HG02678 (cell line): ENCODE data around the gene CDH12.
A peak's percentile ranks its signal among the peaks of the same experiment; 100 is the strongest.
"Not testable (repeated sequence)": the region's sequence is repeated elsewhere in the genome, so short reads cannot be mapped to it uniquely, and the experiment has no call there.

ENCODE experiments used
- ATAC-seq: cut with Tn5 transposase; IDR thresholded peaks from one replicate; pipeline ENCODE4 v1.9.1; 2021; ENCODE audit warnings: mild to moderate bottlenecking, moderate library complexity; ENCODE audit not compliant: unreplicated experiment

CDH12 gene

DNA sequence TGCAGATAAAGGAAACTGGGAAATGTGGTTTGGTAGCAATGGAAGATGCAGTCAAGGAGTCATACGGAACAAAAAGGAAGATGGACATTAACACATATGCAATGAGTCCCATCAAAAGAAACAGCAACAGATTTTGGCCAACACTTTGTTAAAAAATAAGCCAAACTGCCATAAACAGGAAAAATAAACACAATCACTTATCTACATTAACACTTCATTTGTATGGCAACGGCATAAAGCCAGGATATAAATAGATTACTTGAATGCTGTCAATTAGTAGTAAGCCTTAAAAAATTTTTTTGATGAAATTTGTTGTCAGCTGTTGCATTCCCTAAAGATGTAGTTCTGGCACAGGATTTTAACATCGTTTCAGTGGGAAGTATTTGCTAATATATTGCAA, 190.8 kb downstream of the CDH12 start:
- ATAC-seq = no peak

DNA sequence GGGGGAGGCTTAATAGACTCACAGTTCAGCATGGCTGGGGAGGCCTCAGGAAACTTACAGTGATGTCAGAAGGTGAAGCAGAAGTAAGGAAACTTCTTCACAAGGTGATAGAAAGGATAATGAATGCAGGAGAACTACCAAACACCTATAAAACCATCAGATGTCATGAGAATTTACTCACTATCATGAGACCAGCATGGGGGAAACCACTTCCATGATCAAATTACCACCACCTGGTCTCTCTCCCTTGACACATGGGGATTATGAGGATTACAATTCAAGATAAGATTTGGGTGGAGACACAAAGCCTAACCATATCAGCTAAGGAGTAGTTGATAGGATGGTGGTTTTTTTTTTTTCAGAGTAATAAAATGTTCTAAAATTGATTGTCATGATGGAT, 201.8 kb downstream of the CDH12 start:
- ATAC-seq = no peak

DNA sequence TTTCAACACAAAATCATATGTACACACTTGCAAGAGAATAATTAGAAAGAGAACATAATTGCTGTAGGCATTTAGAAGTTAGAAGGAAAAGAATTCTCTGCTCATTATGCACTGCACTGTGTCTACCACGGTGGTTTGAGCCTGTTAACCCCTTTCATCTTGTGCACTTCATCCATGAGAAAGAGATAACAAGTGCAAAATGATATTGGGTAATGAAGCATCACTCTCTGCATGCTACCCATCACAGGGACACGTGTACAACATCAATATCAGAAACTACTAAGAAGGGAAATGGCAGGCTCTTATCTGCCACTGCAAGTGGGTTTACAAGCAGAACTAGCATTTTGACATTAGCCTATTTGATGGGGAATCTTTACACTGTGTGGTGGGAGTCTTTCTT, 202.6 kb downstream of the CDH12 start:
- ATAC-seq = no peak

DNA sequence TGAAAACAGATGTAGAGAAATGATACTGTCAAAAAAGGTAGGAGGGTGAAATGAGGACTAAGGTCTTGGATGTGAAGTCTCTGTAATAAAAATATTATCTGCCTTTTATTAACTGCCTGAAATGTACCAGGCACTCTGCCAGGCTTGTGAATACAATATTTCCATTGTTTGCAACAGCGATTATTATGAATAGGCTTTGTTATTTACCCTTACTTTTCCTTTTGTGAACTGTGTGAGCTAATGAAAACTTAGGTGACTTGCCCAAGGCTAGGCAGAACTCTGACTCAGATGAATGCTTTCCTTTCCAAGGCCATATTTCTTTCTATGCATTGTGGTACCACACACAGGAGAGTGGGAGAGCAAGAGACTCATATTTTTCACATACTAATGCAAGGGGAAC, 204.1 kb downstream of the CDH12 start:
- no peak for ATAC-seq

DNA sequence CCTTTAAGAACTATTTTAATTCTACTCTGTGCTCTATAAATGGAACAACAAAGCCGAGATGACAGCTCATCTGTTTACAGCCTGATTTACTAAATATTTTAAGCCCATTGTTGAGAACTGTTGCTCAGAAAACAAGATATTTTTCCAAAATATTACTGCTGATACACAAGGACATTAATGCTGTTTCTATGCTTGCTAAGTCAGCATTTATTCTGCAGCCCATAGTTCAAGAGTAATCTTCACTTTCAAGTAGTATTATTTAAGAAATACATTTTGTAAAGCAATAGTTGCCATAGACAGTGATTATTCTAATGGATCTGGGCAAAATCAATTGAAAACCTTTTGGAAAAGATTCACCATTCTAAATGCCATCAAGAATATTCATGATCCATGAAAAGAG, 208.3 kb downstream of the CDH12 start:
- no peak for ATAC-seq

DNA sequence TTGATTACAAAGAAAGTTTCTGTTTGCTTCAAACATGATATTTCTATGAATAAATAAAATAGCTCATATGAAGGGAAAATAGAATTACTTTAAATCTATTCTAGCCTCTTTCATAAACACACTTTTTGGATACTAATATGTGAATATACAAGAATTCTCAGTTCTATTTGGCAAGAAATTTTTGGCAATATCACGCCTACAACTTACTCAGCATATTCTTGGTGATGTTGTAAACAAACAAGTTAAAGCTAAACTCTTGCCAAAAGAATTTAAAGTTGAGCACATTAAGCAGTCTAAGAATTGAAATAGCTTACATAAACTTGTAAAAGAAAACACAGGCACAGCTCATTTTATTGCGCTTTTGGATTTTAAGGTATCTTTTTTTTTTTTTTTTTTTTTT, 209.8 kb downstream of the CDH12 start:
- no peak for ATAC-seq

DNA sequence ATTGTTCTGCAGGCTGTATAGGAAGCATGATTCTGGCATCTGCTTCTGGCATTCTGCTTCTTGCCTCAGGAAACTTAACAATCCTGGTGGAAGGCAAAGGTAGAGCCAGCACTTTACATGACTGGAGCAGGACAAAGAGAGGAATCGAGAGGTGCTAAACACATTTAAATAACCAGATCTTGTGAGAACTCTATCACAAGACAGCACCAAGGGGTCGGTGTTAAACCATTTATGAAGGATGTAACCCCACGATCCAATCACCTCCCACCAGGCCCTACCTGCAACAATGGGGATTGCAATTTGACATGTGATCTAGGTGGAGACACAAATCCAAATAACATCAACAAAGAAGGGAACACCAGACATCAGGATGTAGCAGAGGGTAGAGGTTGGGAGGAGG, 221.5 kb downstream of the CDH12 start:
- ATAC-seq = no peak

DNA sequence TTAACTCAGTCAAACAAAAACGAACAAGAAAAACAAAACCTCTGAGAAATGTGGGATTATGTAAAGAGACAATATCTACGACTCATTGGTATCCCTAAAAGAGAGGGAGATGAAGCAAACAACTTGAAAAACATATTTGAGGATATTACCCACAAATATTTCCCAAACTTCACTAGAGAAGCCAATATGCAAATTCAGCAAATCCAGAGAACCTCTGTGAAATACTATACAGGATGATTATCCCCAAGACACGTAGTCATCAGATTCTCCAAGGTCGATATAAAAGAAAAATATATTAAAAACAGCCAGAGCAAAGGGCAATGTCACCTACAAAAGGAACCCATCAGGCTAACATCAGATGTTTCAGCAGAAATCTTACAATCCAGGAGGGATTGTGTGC, 226.1 kb downstream of the CDH12 start:
- no peak for ATAC-seq

DNA sequence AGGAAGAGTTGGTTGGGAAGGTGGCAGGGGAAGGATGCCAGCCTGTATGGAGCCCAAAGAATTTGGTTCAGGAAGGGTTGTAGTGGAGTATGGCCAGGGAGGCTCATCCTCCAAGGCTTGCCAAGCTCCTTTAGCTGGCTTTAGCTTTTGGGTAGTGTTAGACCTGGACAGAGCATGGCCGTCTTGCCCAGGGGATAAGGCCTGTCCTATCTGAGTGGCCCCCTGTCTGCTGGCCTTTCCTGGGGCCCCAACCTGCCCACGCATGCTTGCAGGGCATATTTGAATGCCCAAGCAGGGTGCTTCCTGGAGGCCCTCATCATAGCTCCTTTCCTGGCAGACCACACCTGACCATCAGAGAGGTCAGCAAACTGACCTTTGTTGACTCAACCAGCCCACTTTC, 227.7 kb downstream of the CDH12 start:
- ATAC-seq = no peak

DNA sequence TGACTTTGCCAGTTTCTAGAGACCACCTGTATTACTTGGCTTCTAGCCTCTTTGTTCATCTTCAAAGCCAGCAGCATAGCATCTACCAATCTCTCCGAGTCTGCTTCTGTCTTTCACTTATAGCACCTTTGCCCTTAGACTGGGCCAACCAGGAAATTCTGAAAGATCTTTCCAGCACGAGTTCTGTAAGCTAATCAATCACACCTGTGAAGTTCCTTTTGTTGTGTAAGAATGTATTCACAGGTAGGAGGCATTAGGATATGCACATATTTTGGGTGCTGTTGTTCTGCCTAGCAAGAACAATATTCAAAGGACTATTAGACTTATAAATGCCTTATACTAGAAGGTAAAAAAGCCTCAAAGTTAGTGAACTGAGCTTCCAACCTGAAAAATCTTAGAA, 232.1 kb downstream of the CDH12 start:
- no peak for ATAC-seq

DNA sequence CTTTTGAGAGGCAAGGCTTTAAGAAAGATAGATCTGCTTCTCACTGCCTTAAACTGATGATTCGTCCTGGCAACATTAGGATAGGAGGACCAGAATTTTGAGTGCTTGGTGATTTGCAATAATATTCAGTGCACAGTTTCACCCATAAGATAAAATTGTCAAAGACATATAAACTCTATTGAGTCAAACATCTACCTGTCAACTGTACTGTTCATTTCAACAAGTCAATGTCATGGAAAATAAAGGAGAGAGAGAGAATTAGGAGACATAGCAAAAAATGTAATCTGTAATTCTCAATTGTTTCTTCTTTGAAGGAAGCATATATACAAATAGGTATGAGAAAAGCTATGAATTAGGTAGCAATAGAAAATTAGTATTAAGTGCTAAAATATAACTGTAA, 237.2 kb downstream of the CDH12 start:
- ATAC-seq = no peak

DNA sequence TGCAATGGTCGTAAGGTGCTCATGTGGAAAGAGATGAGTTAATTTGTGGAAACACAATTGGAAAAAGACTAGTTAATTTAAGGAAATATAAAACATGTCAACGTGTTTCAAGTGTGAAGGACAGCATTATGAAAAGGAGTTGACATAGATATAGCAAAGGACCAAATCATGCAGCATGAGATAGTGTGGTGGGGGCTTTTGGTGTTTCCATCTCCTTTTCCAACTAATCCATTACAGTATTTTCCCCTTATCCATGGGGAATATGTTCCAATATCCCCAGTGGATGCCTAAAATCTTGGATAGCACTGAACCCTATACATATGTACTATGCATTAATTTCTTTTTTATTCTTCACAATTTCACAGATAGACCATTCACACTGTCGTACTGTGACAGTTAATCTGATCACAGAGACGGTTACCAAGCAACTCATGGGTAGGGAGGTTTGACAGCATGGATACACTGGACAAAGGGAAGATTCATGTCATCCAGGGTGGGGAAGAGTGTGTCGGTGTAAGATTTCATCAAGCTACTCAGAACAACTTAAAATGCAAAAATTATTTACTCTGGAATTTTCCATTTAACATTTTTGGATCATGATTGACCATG, 238.6 kb downstream of the CDH12 start:
- no peak for ATAC-seq

DNA sequence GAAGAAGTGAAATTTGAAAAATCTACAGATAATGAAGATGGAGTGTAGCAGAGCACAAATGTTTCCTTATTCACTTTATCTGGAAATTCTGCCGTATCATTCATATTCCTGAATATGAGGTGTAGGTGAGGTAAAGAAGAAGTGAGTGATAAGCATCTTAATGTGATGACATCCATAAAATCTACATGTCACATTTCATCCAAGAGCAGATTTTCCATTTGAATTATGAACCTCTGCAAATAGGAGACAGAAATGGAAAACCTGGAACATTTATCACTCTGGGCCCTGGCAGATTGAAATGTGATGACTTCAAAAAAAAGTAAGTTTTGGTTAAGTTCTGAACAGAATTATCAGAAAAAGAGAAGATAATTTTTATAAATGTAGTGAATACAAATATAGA, 240.2 kb downstream of the CDH12 start:
- no peak for ATAC-seq

DNA sequence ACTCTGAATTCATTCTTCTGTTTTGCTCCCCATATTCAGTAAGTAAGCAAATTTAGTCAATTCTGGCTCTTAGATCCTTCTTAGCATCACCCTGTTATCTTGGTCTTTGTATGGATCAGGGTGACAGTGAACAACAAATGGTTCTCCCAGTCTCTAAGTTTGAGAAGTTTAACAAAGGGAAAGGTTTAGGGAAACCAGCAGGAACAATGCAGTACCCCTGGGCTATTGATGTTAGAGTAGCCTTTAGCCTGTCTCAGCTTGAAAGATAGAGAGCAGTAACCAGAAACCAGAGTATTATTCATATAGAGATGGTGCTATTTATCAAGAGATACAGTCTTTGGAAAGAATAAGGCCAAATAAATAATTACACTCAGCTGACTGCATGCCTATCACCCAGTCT, 241.8 kb downstream of the CDH12 start:
- no peak for ATAC-seq

DNA sequence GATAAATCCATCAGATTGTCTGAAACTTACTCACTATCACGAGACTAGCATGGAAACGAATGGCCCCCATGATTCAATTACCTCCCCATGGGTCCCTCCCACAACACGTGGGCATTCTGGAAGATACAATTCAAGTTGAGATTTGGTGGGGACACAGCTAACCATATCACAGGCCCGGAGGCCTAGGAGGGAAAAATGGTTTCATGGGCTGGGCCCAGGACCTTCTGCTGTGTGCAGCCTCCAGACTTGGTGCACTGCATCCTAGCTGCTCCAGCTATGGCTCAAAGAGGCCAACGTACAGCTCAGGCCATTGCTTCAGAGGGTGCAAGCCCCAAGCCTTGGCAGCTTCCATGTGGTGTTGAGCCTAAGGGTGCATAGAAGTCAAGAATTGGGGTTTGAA, 245.6 kb downstream of the CDH12 start:
- not testable (repeated sequence) for ATAC-seq

DNA sequence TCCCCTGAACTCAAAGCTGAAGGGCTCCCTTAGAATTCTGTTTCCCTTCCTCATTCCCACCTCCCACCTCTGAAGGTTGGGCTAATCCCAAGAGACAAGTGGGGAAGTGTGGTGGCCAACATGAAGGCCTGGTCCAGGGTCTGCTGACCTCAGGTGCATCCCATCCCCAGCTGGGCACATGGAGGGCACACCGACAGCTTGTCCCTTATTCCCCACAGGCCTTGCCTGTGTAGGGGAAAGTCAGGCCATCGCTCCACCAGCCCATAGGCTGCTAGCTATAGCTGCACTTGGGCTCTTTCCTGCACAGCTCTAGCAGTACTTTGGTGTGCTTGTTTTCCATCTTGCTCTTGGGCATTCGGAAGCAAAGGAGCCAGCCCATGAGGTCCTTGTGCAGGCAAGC, 247.7 kb downstream of the CDH12 start:
- no peak for ATAC-seq

DNA sequence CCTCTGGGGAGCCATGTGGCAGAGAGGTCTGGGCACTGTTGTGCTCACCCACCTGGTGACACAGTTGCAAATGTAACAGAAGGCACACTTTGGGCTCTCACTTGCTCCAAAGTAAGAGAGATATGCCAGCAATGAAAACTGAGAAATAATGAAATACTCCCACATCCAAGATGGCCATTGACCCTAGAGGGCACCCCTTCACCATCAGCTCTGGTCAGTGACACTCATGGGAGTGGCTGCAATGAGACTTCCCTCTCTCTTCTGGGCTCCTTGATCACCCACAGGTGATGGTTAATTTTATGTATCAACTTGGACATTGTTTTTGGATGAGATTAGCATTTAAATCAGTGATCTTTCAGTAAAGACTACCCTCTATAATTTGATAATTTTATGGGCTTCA, 248.4 kb downstream of the CDH12 start:
- ATAC-seq = no peak

DNA sequence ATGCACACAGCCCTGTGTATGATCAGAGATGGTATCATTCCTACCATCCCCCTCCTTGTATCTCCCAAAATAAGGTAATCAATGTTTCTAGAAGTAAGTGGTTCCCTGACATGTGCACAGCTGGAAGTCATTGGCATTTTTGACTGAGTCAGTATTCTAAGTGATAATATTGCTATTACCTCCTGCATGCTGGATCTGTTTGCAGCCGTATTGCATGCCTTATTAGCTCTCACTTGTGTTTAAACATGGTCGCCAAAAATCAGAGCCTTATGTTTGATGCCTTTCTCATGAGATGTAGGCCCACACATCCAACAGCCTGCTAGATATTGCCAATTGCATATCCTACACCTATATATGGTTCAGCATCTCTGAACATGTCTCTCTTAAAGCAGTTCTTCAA, 254.3 kb downstream of the CDH12 start:
- ATAC-seq = no peak

DNA sequence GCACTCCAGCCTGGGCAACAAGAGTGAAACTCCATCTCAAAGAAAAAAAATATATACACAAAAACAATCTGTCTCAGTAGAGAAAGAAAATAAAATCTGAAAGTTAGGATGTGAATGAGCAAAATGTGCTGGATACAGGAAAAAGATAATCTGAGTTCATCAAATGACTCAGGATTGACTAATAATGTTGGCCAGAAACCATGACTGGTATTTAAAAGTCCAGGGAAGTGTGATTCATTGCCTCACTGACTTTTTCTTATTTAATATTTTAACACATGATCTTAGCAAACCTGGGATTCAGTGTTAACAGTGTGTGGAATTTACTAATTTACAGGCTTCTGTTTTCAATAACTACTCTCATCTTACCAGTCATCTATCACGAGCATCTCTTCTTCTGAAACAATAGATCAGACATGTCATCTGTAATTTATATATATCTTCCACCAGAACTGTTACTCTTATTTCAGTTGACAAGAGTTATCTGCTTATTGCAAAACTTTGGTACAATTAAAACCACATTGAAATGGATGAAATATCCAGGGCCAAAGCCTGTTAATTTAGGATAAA, 256.7 kb downstream of the CDH12 start:
- ATAC-seq = no peak

DNA sequence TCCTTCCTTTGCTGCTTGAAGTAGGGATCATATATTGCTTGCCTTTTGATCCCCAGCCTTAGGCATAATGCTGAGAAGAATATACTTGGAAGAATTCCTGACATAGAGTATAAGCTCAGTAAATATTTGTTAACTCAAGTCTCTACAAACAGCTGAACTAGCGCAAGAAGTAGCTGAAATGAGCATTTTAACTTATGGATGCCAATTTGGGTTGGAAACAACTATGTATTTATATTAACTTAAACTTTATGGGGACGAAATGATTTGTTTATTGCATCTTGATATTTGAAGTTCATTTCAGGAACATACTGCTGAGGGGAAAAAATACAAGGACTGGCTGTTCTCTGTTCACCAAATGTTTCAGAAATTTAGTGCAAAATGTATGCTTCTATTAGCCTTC, 258.7 kb downstream of the CDH12 start:
- ATAC-seq = no peak

DNA sequence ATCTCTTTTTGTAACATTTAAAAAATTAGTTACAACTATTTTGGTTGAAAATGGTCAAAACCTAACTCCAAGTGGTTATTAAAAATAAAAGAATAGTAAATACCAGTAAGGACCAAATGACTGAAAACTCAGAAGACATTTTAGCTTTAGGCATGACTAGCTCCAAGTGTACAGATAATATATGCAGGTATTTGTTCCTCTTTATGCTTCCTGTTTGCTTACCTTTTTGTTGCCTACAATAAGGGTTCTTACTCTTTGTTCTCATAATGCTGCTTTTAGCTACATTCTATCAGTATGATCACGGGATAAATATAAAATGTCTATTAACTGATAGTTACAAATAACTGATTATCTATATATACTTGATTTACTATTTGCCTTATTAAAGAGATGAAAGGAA, 259.6 kb downstream of the CDH12 start:
- peak; percentile 67 for ATAC-seq

DNA sequence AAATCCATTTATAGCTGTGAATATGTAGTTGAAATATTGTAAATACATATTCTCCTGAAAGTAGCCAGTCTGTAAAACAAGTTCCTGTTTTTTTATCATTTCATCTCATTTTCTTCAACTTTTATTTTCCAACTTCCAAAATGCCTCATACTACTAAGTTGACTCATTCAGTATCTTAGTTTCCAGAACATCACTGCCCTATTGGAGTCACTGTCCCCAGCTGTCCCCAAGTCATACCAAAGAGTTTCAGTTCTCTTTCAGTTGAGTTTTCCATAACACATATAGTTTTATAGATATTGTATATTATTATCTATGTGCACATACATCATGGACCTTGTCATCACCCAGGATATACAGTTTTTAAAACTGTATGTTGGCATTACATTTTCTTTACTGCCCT, 261.7 kb downstream of the CDH12 start:
- no peak for ATAC-seq

DNA sequence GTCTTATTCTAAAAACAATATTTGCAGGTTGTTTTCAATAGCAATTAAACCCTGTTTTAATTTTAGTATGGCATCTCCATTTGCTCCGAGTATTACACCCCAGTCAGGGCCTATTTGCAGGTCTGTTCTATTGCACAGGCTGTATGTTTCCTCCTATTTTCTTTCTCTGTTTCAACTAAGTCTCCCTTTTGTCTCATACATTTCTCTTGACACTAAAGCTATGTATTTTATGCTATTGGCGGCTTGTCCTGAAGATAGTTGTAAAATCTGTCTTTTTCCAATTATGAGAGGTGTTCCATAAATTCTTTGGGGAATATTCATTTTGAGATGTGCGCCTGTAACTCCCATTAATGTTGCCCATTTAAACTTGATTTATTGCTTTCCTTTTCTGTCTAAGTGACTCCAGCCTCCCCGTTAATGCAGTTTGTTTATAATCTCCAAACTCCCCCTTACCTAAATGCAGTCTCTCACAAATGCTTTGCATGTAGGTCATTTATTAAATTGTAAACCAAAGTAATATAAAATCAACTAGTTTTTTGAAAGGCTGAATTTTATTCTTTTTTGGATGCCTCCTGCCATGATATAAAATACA, 262.4 kb downstream of the CDH12 start:
- no peak for ATAC-seq
